Endothelial cell of umbilical vein (primary cell): ENCODE data around the gene ZFR2. TPM values are rescaled to one million over a fixed set of nuclear protein-coding genes. Genes with fewer than 3 reads are reported as not detected.

Experiments
- BruUV-seq: library from RNA; stranded (reverse); fragments of 400-500 nt; replicated peaks from 2 replicates; lab custom pipeline; 2021; lab: Mats Ljungman, UMichigan
- CTCF ChIA-PET: fragments of 300-600, 350-600 bp; sonication (Branson Sonifier 250); formaldehyde crosslinking; loops from one replicate; lab custom pipeline; 2021; ENCODE audit warnings: antibody characterized with exemption, inconsistent platforms; lab: Charles Lee
- POLR2A ChIA-PET: fragments of 300-600, 350-600 bp; sonication (Branson Sonifier 250); formaldehyde crosslinking; loops from one replicate; lab custom pipeline; 2021; ENCODE audit warnings: antibody characterized with exemption, inconsistent platforms; lab: Charles Lee
- DNase-seq: peaks from one replicate; pipeline ENCODE4 v3.0.0-alpha.2; 2011; ENCODE audit warnings: low read depth, low spot score
- FAIRE-seq: peaks from 2 replicates; lab custom pipeline; 2011; peaks lifted over from hg19 to GRCh38; lab: Jason Lieb, UNC
- H2AFZ ChIP-seq: 2 replicates; pipeline ENCODE4 v1.6.0; 2012; ENCODE audit warnings: low read depth, low read length, control low read depth, inconsistent platforms
- H3K27ac ChIP-seq: 2 replicates; pipeline ENCODE4 v1.5.1; 2011; ENCODE audit warnings: low read depth, mild to moderate bottlenecking, control low read depth, low read length, moderate library complexity; ENCODE audit not compliant: insufficient read depth
- H3K27me3 ChIP-seq, 2 experiments: 2 replicates each; pipeline versions ENCODE4 v1.6.0 to v1.6.1; 2011; ENCODE audit warnings: low read length in 2 of 2, mixed read lengths in 1 of 2; ENCODE audit not compliant: control insufficient read depth in 2 of 2, insufficient read depth in 2 of 2
- H3K36me3 ChIP-seq, 2 experiments: 2 replicates in 1 of 2; 3 replicates in 1 of 2; pipeline ENCODE4 v1.5.1; 2011; ENCODE audit warnings: low read length in 2 of 2, mild to moderate bottlenecking in 1 of 2, moderate library complexity in 1 of 2; ENCODE audit not compliant: control insufficient read depth in 2 of 2, insufficient read depth in 2 of 2; ENCODE audit errors: extremely low read depth in 1 of 2
- H3K4me1 ChIP-seq: 3 replicates; pipeline ENCODE4 v1.5.1; 2011; ENCODE audit warnings: mild to moderate bottlenecking, low read length; ENCODE audit not compliant: control insufficient read depth, insufficient read depth; ENCODE audit errors: extremely low read depth
- H3K4me2 ChIP-seq: 2 replicates; pipeline ENCODE4 v1.6.1; 2011; ENCODE audit warnings: low read length, control low read depth, mixed read lengths; ENCODE audit not compliant: insufficient read depth
- H3K4me3 ChIP-seq, 3 experiments: fragments of 200-600 bp in 1 of 3; sonication (generic), shearing (Covaris generic) in 1 of 3; replicated peaks in 1 of 3; 2 replicates each; pipeline ENCODE4 v1.5.1; 2011 to 2016; ENCODE audit warnings: control low read depth in 3 of 3, low read length in 3 of 3, mild to moderate bottlenecking in 2 of 3, inconsistent platforms in 1 of 3, low read depth in 1 of 3, moderate library complexity in 1 of 3; ENCODE audit not compliant: insufficient read depth in 1 of 3
- H3K79me2 ChIP-seq: 2 replicates; pipeline ENCODE4 v1.6.0; 2012; ENCODE audit warnings: low read length, inconsistent platforms; ENCODE audit not compliant: control insufficient read depth, insufficient read depth
- H3K9ac ChIP-seq: replicated peaks from 2 replicates; pipeline ENCODE3; 2011; ENCODE audit warnings: low read length, control low read depth; ENCODE audit not compliant: insufficient read depth; ENCODE audit errors: extremely low read depth
- H3K9me1 ChIP-seq: replicated peaks from 3 replicates; pipeline ENCODE4 v1.6.0; 2011; ENCODE audit warnings: mild to moderate bottlenecking, low read length; ENCODE audit not compliant: control insufficient read depth, insufficient read depth; ENCODE audit errors: extremely low read depth
- H3K9me3 ChIP-seq: replicated peaks from 2 replicates; pipeline ENCODE4 v1.5.1; 2012; ENCODE audit warnings: low read length, inconsistent platforms; ENCODE audit not compliant: control insufficient read depth, insufficient read depth
- H4K20me1 ChIP-seq: replicated peaks from 2 replicates; pipeline ENCODE3; 2011; ENCODE audit warnings: mild to moderate bottlenecking, low read length; ENCODE audit not compliant: control insufficient read depth, insufficient read depth; ENCODE audit errors: extremely low read depth
- EZH2 ChIP-seq: IDR thresholded peaks from 2 replicates; pipeline ENCODE4 v1.6.1; 2012; ENCODE audit warnings: borderline replicate concordance, low read depth, mild to moderate bottlenecking, moderate library complexity, low read length, inconsistent platforms; ENCODE audit not compliant: severe bottlenecking
- FOS ChIP-seq: IDR thresholded peaks from 2 replicates; pipeline ENCODE4 v1.6.1; 2011; ENCODE audit warnings: mild to moderate bottlenecking, low read length, moderate library complexity, borderline replicate concordance; ENCODE audit not compliant: insufficient read depth
- GATA2 ChIP-seq: IDR thresholded peaks from 2 replicates; pipeline ENCODE4 v1.7.0; 2011; ENCODE audit warnings: low read depth, mild to moderate bottlenecking, moderate library complexity, mixed read lengths, low read length; ENCODE audit not compliant: insufficient read length, insufficient read depth
- JUN ChIP-seq: IDR thresholded peaks from 2 replicates; pipeline ENCODE4 v1.6.1; 2011; ENCODE audit warnings: borderline replicate concordance, low read depth; ENCODE audit not compliant: insufficient read length, insufficient read depth
- MAX ChIP-seq: IDR thresholded peaks from 2 replicates; pipeline ENCODE4 v1.6.1; 2011; ENCODE audit not compliant: insufficient read depth, insufficient read length
- MYC ChIP-seq: IDR thresholded peaks from one replicate; pipeline ENCODE4 v1.6.1; 2011; ENCODE audit warnings: mild to moderate bottlenecking, low read depth, low read length
- POLR2A ChIP-seq: IDR thresholded peaks from 2 replicates; pipeline ENCODE4 v1.6.1; 2012; ENCODE audit warnings: low read depth, mild to moderate bottlenecking, control low read depth, low read length
- POLR2AphosphoS5 ChIP-seq: IDR thresholded peaks from 2 replicates; pipeline ENCODE4 v1.6.1; 2012; ENCODE audit warnings: low read depth, mild to moderate bottlenecking, control low read depth, low read length, moderate library complexity; ENCODE audit not compliant: insufficient read depth
- dilution Hi-C: fragments of 300-500 bp; cut with MboI; formaldehyde crosslinking; loops from one replicate; pipeline ENCODE4 v1.15.0; 2019; ENCODE audit warnings: low sequenced_read_pairs; ENCODE audit not compliant: extremely low pct_ligation_motif_present
- intact Hi-C: fragments of 100-400 bp; cut with micrococcal nuclease; formaldehyde crosslinking; loops from one replicate; pipeline ENCODE4 v1.10.0; 2022
- polyA plus RNA-seq, 4 experiments: library from polyadenylated mRNA; depleted of rRNA in 3 of 4; stranded (reverse) in 3 of 4; unstranded in 1 of 4; fragments of >200 nt; gene quantifications; 2 replicates each; pipeline versions ENCODE4 v1.2.1 to v1.2.3, GENCODE V29; 2011 to 2012; ENCODE audit warnings: missing spikeins in 1 of 4
- total RNA-seq: library from RNA; stranded (reverse); gene quantifications from 2 replicates; pipeline ENCODE4 v1.2.3, GENCODE V29; 2021
- TF ChIP-seq, protein P1 (sequence below), 2 donors: IDR thresholded peaks; 1 replicate in 1 of 2; 2 replicates in 1 of 2; pipeline ENCODE4 v1.5.1; 2011; ENCODE audit warnings: low read length in 2 of 2, mild to moderate bottlenecking in 2 of 2, moderate library complexity in 2 of 2, control low read depth in 1 of 2, inconsistent platforms in 1 of 2, low read depth in 1 of 2; ENCODE audit not compliant: insufficient read depth in 1 of 2; ENCODE audit errors: extremely low read depth in 1 of 2

The ZFR2 gene
- total and polyA plus RNA-seq, 2 donors (not counting 3 experiments of a cell fraction or from before 2014, with no cell fraction given): not detected

GRCh38 chr19:3775831-3776230, 93.0 kb downstream of the ZFR2 start:
- no peak overlapping the region for H2AFZ ChIP-seq
- H3K79me2 ChIP-seq: no peaks in the 10 kb centered on the region
- FAIRE-seq (no peak), DNase-seq (no peak)
- no peak overlapping the region for H3K4me3 ChIP-seq
- no peak overlapping the region for H3K9ac ChIP-seq
- H3K9me3 ChIP-seq: no peaks in the 10 kb centered on the region
- H3K36me3 ChIP-seq: no peaks in the 10 kb centered on the region
- TF ChIP-seq POLR2AphosphoS5 (no peak), POLR2A (no peak), FOS (no peak), GATA2 (no peak), MAX (no peak), JUN (no peak), MYC (no peak), EZH2 (no peak)
- TF ChIP-seq, protein P1, sequence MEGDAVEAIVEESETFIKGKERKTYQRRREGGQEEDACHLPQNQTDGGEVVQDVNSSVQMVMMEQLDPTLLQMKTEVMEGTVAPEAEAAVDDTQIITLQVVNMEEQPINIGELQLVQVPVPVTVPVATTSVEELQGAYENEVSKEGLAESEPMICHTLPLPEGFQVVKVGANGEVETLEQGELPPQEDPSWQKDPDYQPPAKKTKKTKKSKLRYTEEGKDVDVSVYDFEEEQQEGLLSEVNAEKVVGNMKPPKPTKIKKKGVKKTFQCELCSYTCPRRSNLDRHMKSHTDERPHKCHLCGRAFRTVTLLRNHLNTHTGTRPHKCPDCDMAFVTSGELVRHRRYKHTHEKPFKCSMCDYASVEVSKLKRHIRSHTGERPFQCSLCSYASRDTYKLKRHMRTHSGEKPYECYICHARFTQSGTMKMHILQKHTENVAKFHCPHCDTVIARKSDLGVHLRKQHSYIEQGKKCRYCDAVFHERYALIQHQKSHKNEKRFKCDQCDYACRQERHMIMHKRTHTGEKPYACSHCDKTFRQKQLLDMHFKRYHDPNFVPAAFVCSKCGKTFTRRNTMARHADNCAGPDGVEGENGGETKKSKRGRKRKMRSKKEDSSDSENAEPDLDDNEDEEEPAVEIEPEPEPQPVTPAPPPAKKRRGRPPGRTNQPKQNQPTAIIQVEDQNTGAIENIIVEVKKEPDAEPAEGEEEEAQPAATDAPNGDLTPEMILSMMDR (IDR thresholded peaks at IDR 0.05; ENCODE audit: extremely low read depth in 1 of 2, insufficient read depth in 1 of 2, low read depth in 1 of 2, low read length in 2 of 2): no peak
- intact Hi-C loops (no loop called here), dilution Hi-C loops (no loop called here)
- H3K4me2 ChIP-seq: no peak overlapping the region
- BruUV-seq: no TSS peak
- no peaks in the 10 kb centered on the region for H4K20me1 ChIP-seq
- no peaks in the 10 kb centered on the region for H3K27me3 ChIP-seq
- H3K27ac ChIP-seq: no peak overlapping the region
- ChIA-PET POLR2A (no interaction called here), CTCF (no interaction called here)
- H3K9me1 ChIP-seq: no peaks in the 10 kb centered on the region
- no peaks in the 10 kb centered on the region for H3K4me1 ChIP-seq
